ENCODE measurements around the gene MMP2.

DNA sequence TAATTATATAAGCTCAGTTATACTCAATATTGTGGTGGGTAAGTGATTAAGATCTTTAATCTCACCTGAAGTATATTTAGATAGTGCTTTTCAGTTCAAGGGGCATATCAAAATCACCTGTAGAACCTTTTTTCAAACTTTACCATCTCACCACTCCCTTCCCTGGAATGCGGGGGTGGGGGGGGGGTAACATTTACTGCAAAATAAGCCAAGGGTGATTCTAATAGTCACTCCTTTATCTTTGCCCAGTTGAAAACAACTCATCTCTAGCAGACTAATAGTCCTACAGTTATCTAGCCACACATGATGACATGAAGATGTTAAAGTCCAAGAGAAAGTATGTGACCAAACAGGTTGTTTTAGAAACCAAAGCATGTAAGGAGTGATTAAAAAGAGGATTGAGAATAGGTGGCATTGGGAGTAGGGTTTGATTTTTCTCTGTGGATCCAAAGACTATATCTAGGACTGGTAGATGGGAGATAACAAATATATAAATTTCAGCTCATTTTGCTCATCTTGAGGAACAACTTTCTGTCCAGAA, 51.4 kb downstream of the MMP2 start:
- TF ChIP-seq POLR2A (IDR thresholded peaks at IDR 0.05): no peak
- TF ChIP-seq CTCF (IDR thresholded peaks at IDR 0.05): no peak
- TF ChIP-seq POLR2AphosphoS5 (IDR thresholded peaks at IDR 0.05): no peak
